K562 (cell line): ENCODE data around the gene MFN1. TPM values are rescaled to one million over a fixed set of nuclear protein-coding genes. Genes with fewer than 3 reads are reported as not detected.

ENCODE experiments used
- GATAD2B ChIP-seq: fragments of 450-650 bp; IDR thresholded peaks from 2 replicates; pipeline ENCODE4 v1.6.1; 2017; ENCODE audit warnings: mild to moderate bottlenecking, borderline replicate concordance
- HDAC3 ChIP-seq: fragments of 450-650 bp; IDR thresholded peaks from 2 replicates; pipeline ENCODE4 v1.6.1; 2018; ENCODE audit warnings: borderline replicate concordance, mild to moderate bottlenecking, moderate library complexity; ENCODE audit not compliant: partially characterized antibody
- KDM1A ChIP-seq, 2 experiments: fragments of 450-650 bp; IDR thresholded peaks; 2 replicates each; pipeline ENCODE4 v1.6.1; 2016; ENCODE audit warnings: mild to moderate bottlenecking in 2 of 2
- POLR2B ChIP-seq: fragments of 450-650 bp; IDR thresholded peaks from 2 replicates; pipeline ENCODE4 v1.6.1; 2018; ENCODE audit warnings: low read depth; ENCODE audit not compliant: partially characterized antibody
- RBM34 ChIP-seq: fragments of 200-400 bp; formaldehyde crosslinking; IDR thresholded peaks from 2 replicates; pipeline ENCODE4 v1.6.1; 2018; ENCODE audit warnings: low read length, borderline replicate concordance; ENCODE audit not compliant: insufficient read depth
- SIN3A ChIP-seq, 2 experiments: fragments of 150-350 bp in 1 of 2; IDR thresholded peaks; 2 replicates each; pipeline ENCODE4 v1.6.1; 2011 to 2016; ENCODE audit warnings: borderline replicate concordance in 2 of 2, low read depth in 2 of 2, low read length in 2 of 2, mild to moderate bottlenecking in 2 of 2, moderate library complexity in 2 of 2; ENCODE audit not compliant: control insufficient read depth in 1 of 2
- SMAD4 ChIP-seq: fragments of 250-450 bp; sonication (Bioruptor Pico); conservative IDR thresholded peaks from 2 replicates; pipeline ENCODE4 v1.8.0; 2021; ENCODE audit warnings: inconsistent platforms, mild to moderate bottlenecking, moderate library complexity
- SMARCC2 ChIP-seq: fragments of 450-650 bp; IDR thresholded peaks from 2 replicates; pipeline ENCODE4 v1.6.1; 2017; ENCODE audit warnings: antibody characterized with exemption, moderate library complexity, mild to moderate bottlenecking, low read depth
- SPI1 ChIP-seq: IDR thresholded peaks from 2 replicates; pipeline ENCODE4 v1.6.1; 2011; ENCODE audit warnings: low read depth, low read length, control low read depth, borderline replicate concordance
- polyA plus RNA-seq, 8 experiments: library from polyadenylated mRNA; depleted of rRNA in 4 of 8; stranded (reverse) in 5 of 8; unstranded in 3 of 8; fragments of >200 nt; fragmentation: Nextera tagmentation in 2 of 8; fragmentation: Illumina TruSeq in 1 of 8; extraction: Ambion mirVana in 2 of 8; extraction: Trizol in 1 of 8; gene quantifications; 2 replicates each; pipeline versions ENCODE4 v1.2.1 to v1.2.3, GENCODE V29; 2011 to 2014; ENCODE audit warnings: inconsistent platforms in 1 of 8, missing spikeins in 1 of 8
- total RNA-seq, 7 experiments: library from RNA; depleted of rRNA in 6 of 7; stranded (reverse); fragments of >200 nt in 6 of 7; fragmentation: Illumina TruSeq in 2 of 7; extraction: Trizol in 2 of 7; gene quantifications; 2 replicates each; pipeline versions ENCODE4 v1.2.1 to v1.2.3, GENCODE V29; 2011 to 2021; ENCODE audit warnings: low replicate concordance in 1 of 7
- TF ChIP-seq, protein P1 (sequence below): fragments of 250-450 bp; sonication (Bioruptor Pico); IDR thresholded peaks from 2 replicates; pipeline ENCODE4 v1.4.0; 2020; ENCODE audit warnings: mild to moderate bottlenecking, moderate library complexity
- TF ChIP-seq, protein P2 (sequence below), 3 experiments: IDR thresholded peaks in 2 of 3; conservative IDR thresholded peaks in 1 of 3; 2 replicates each; pipeline ENCODE4 v1.5.1; 2011 to 2012; ENCODE audit warnings: low read length in 3 of 3, mild to moderate bottlenecking in 3 of 3, control low read depth in 2 of 3, improper control_type of control experiment in 1 of 3, inconsistent platforms in 1 of 3, low read depth in 1 of 3, mixed read lengths in 1 of 3, moderate library complexity in 1 of 3; ENCODE audit not compliant: insufficient read depth in 2 of 3

The MFN1 gene
- total and polyA plus RNA-seq, 9 of the 15 experiments (the other 6 are each of a cell fraction or from before 2014, with no cell fraction given) = 10.5 to 42.7 (median 22.6) TPM

DNA sequence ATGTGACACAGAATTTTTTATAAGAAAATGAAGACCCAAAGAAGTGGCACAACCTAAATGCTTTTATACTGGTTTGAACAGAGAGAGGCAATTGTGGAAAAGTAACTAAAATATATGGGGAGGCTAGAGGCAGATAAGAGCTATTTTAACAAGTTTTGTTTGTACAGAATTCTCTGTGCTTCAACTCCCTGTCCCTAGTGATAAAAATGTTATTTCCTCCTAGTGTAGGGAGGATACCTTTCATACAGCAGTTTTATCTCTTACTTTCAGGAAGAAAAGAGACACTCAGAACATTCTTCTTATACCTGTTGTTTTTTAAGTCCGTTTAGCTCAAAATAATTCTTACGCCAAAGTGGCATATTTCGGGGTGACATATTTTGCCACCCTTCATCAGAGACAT lies 45.9 kb upstream of the MFN1 start (continued):
- TF ChIP-seq, protein P1, sequence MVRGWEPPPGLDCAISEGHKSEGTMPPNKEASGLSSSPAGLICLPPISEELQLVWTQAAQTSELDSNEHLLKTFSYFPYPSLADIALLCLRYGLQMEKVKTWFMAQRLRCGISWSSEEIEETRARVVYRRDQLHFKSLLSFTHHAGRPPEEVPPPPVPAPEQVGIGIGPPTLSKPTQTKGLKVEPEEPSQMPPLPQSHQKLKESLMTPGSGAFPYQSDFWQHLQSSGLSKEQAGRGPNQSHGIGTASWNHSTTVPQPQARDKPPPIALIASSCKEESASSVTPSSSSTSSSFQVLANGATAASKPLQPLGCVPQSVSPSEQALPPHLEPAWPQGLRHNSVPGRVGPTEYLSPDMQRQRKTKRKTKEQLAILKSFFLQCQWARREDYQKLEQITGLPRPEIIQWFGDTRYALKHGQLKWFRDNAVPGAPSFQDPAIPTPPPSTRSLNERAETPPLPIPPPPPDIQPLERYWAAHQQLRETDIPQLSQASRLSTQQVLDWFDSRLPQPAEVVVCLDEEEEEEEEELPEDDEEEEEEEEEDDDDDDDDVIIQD (CRISPR knock-in tag) = no peak
- TF ChIP-seq KDM1A (IDR thresholded peaks at IDR 0.05) (0 out of 4 replicates have a peak, but pooled peaks of 1 of the 2 experiments have one; percentile 12), RBM34 (no peak), SMARCC2 (0 out of 2 replicates have a peak, but pooled peaks have one; percentile 63), HDAC3 (peak; percentile 27), SMAD4 (no peak), SPI1 (no peak), POLR2B (no peak), GATAD2B (0 out of 2 replicates have a peak, but pooled peaks have one; percentile 23), SIN3A (IDR thresholded peaks at IDR 0.05; ENCODE audit: borderline replicate concordance in 2 of 2, control insufficient read depth in 1 of 2, low read depth in 2 of 2, low read length in 2 of 2) (no peak)
- TF ChIP-seq, protein P2, sequence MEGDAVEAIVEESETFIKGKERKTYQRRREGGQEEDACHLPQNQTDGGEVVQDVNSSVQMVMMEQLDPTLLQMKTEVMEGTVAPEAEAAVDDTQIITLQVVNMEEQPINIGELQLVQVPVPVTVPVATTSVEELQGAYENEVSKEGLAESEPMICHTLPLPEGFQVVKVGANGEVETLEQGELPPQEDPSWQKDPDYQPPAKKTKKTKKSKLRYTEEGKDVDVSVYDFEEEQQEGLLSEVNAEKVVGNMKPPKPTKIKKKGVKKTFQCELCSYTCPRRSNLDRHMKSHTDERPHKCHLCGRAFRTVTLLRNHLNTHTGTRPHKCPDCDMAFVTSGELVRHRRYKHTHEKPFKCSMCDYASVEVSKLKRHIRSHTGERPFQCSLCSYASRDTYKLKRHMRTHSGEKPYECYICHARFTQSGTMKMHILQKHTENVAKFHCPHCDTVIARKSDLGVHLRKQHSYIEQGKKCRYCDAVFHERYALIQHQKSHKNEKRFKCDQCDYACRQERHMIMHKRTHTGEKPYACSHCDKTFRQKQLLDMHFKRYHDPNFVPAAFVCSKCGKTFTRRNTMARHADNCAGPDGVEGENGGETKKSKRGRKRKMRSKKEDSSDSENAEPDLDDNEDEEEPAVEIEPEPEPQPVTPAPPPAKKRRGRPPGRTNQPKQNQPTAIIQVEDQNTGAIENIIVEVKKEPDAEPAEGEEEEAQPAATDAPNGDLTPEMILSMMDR (IDR thresholded peaks at IDR 0.05 in 2 of 3, conservative IDR thresholded peaks at IDR 0.05 in 1 of 3; ENCODE audit: insufficient read depth in 2 of 3, low read depth in 1 of 3, low read length in 3 of 3) = no peak
- TF ChIP-seq, all 486 proteins: peak for 31
